T-helper 9 cell (primary cell): ENCODE data around the gene SLC25A4.
"Not testable (repeated sequence)": the region's sequence is repeated elsewhere in the genome, so short reads cannot be mapped to it uniquely, and the experiment has no call there.

Source experiments
- DNase-seq: peaks from one replicate; pipeline ENCODE4 v3.0.0-alpha.2; 2020

SLC25A4 gene

GRCh38 chr4:185186769-185187168 lies 43.7 kb downstream of the SLC25A4 start:
- DNase-seq = no peak

- DNase-seq = no peak
These were observed 46.7 kb downstream of the SLC25A4 start for GRCh38 chr4:185189606-185190305.

DNA sequence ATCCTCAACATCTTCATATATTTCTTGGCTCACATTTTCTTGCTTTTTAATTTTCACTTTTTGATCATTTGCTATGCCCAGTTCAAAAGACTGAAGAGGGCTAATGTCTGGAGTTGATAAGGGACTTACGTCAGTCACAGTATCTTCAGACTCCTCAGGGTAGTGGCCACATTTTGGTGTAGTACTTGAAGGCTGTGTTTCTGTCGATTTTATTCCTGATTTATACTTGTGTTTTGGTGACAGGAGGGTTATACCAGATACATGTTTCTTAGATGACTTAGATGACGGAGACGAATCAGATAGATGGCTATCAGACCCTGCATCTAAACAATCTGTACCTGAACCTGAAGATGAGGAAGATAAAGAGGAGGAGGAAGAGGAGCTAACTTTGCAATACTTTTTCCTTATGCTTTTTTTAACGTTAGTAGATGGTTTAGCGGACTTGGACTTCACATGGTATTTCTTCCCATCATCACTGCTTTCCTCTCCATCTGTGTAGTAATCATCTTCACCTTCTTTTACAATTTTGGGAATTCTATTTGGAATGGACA lies 47.3 kb downstream of the SLC25A4 start:
- no peak for DNase-seq

DNA sequence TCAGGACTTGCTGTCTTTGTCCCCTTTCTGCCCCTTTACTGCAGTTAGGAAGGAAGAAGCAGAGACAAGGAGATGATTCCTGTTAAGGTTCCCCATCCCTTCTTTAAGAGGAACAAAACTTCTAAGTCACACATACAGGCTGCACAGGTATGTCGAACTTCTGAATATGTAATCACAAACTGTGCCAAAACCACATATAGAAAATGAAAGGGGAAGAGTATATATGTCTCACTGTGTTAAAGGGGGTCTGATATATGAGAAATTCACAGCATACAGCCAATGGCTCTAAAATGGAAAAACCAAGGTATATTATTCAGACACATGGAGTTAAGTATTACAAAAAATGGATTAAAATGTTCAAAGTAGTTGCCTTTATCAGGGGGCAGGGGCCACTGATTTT lies 49.0 kb downstream of the SLC25A4 start:
- DNase-seq = no peak

DNA sequence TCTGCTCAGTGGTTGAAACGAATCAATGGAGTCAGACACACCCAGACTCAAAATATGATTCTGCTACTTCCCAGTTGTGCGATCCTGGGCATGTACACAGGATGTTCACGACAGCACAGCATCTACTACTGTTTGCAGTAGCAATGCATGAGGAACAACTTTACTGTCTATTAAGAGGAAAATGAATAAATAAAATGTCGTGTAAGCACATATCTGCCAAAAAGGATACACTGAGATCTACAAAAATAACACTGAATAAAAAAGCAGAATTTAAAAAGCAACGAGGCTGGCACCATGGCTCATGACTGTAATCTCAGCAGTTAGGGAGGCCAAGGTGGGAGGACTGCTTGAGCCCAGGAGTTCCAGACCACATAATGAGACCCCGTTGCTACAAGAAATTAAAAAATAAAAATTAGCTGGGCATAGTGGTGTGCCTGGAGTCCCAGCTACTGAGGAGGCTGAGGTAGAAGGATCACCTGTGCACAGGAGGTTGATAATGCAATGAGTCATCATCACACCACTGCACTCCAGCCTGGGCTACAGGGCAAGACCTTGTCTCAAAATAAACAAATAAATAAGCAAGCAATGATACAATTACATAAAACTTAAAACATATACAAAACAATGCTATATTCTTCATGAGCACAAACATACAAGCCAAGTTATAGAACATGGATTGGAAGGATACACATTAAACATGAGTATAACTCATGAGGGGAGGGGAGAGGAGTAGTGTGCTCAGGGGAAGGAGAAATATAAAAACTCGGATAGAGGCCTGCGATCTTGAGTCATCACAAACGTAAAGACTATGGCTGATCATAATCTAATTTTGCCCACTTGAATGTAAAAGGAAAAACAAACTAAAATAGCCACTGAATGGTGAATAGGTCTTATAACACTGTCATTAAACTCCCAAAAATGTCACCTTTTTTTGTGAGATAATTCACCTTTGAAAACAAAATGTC lies 52.1 kb downstream of the SLC25A4 start:
- no peak for DNase-seq

DNA sequence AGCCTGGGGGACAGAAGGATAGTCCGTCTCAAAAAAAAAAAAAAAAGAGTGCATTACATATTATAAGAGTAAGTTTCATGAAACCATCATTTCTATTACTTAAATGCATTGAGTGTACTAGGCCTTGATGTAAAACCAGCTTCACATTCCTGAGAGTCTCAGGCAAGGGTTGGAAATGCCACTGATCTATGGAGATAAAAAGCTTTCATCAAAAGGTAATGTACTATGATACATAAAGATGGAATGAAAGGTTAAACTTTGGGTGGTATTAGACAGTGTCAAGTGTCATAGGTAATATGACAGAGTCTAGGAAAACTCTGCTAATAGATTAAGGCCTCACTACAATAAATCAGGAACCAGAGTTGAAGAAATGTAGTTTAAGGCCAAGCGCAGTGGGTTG lies 53.4 kb downstream of the SLC25A4 start:
- no peak for DNase-seq

DNA sequence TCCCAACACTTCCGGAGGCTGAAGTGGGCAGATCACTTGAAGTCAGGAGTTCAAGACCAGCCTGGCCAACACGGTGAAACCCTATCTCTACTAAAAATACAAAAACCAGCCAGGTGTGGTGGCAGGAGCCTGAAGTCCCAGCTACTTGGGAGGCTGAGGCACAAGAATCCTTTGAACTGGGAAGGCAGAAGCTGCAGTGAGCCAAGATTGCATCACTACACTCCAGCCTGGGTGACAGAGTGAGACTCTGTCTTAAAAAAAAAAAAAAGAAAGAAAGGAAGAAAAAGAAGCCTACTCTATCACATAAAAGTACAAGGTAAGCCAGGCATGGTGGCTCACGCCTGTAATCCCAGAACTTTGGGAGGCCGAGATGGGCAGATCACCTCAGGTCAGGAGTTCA lies 55.1 kb downstream of the SLC25A4 start:
- not testable (repeated sequence) for DNase-seq
